ENCODE data around the gene PAQR5. TPM values are rescaled to one million over a fixed set of nuclear protein-coding genes. Genes with fewer than 3 reads are reported as not detected.
"Not testable (repeated sequence)": the region's sequence is repeated elsewhere in the genome, so short reads cannot be mapped to it uniquely, and the experiment has no call there.

PAQR5 gene
- total and polyA plus RNA-seq, 2 donors = 1.7 to 2.6 TPM

DNA sequence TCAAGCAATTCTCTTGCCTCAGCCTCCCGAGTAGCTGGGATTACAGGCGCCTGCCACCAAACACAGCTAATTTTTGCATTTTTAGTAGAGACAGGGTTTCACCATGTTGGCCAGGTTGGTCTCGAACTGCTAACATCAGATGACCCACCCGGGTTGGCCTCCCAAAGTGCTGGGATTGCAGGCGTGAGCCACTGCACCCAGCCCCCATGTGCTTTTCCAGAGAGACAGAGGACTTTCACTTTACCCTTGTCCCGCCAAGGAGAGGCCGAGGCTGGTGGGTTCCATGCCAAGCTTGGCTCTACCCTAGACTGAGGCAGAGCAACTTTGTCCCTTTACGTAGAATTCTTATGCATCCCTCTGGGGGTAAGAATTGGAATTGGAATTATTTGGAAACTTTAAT, 2.4 kb downstream of the PAQR5 start:
- not testable (repeated sequence) for DNase-seq (ENCODE audit: extremely low spot score); H3K36me3 ChIP-seq (ENCODE audit: insufficient read depth)
- WGBS = 95% methylated on average over 6 of the region's 8 CpGs

DNA sequence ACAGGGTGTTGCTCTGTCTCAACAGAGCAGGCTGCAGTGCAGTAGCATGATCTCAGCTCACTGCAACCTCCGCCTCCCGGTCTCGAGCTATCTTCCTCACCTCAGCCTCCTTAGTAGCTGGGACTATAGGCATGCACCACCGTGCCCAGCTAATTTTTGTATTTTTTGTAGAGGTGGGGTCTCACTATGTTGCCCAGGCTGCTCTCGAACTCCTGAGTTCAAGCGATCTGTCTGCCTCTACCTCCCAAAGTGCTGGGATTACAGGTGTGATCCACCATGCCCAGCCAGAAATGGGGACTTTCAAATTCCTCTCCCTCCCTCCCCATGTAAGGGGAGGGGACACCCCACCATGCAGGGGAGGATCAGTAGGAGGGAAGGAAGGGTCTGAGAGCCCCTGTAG, 3.4 kb downstream of the PAQR5 start:
- H3K4me1 ChIP-seq (ENCODE audit: insufficient read depth); H3K27ac ChIP-seq (ENCODE audit: low read depth); H3K36me3 ChIP-seq (ENCODE audit: insufficient read depth); DNase-seq (ENCODE audit: extremely low spot score); H3K4me3 ChIP-seq (ENCODE audit: low read depth, low read length): not testable (repeated sequence)
- WGBS = 93% methylated on average over 6 of the region's 6 CpGs

More for the DNA sequence above, 2.4 kb downstream of the PAQR5 start:
- not testable (repeated sequence) for H3K4me1 ChIP-seq (ENCODE audit: insufficient read depth); H3K4me3 ChIP-seq (ENCODE audit: low read depth, low read length); H3K27ac ChIP-seq (ENCODE audit: low read depth)

DNA sequence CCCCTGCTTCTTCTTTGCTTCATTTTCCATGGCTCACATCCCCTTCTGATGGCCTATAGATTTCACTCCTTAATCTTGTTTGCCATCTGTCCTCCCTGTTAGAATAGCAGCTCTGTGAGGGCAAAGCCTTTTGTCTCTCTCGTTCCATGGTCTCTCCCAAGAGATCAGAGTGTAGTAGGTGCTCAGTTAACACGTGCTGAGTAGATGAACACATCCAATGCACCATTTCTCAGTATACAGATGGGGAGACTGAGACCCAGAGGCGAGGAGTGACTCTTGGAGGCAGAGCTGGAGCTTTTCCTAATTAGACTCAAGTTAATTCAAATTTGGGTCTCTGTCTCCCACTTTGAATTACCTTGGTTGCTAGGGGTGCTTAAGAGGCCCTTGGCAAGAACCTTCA, 4.2 kb downstream of the PAQR5 start:
- DNase-seq (ENCODE audit: extremely low spot score) = no peak
- no peaks in the 10 kb centered on the region for H3K36me3 ChIP-seq (ENCODE audit: insufficient read depth)
- H3K4me1 ChIP-seq (ENCODE audit: insufficient read depth) = no peaks in the 10 kb centered on the region
- 82% methylated on average over 3 of the region's 3 CpGs for WGBS
- no peak overlapping the region for H3K4me3 ChIP-seq (ENCODE audit: low read depth, low read length)
- H3K27ac ChIP-seq (ENCODE audit: low read depth) = no peak overlapping the region

DNA sequence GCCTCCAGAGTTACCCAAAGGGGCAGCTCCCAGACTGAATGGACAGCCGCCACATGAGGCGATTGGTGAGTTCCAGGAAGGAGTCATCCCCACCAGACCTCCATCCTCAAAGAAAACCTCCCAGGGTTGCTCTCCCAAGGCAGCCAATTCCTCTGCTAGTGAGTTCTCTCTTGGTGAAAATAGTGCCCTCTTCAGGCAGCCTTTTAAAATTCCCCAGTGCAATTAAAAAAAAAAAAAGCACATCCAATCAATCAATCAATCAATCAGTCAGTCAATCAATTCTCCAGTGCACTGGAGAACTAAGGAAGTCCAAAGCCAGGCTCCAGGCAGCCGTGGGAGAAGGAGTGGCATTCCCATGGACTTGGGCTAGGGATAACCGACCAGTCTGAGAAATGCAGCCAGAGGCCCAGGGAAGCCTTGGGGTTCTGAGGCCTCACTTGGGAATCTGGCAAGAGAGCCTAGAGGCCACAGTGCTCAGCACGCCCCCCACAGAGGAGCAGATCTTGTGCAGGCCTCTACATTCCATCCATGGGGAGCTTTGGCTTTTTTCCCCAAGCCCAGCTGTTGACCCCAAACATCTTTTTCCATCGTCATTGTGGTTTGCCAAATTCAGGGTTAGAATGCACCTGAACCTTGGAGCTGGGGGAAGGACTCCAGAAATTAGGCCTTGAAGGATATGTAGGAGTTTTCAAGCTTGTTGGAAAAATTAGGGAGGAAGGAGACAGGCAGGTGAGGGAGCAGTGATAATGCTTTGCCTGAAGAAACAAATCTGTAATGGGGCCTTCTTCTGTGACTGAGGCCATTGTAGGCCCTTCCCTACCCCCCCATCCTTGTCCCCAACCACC, 4.8 kb downstream of the PAQR5 start:
- no peak overlapping the region for H3K27ac ChIP-seq (ENCODE audit: low read depth)
- no peaks in the 10 kb centered on the region for H3K4me1 ChIP-seq (ENCODE audit: insufficient read depth)
- WGBS = 78% methylated on average over 6 of the region's 6 CpGs
- no peak overlapping the region for H3K4me3 ChIP-seq (ENCODE audit: low read depth, low read length)
- no peak for DNase-seq (ENCODE audit: extremely low spot score)
- no peaks in the 10 kb centered on the region for H3K36me3 ChIP-seq (ENCODE audit: insufficient read depth)

DNA sequence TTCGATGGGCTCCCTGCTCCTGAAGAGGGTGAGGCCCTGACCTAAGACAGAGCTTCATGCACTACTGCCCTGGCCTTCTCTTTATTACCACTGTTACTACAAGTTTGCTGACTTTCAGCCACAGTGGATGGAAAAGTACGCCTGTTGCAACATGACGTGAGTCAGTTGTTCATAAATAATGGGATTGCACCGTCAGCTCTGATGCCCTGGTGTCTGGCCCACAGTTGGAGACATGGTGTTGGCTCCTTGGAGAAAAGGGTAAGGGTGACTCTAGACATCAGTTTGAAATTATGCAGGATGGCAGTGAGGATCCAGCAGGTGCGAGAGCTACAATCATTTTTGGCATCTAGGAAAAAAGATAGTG, 5.5 kb downstream of the PAQR5 start:
- 54% methylated on average over 5 of the region's 5 CpGs for WGBS
- no peak overlapping the region for H3K27ac ChIP-seq (ENCODE audit: low read depth)
- no peaks in the 10 kb centered on the region for H3K36me3 ChIP-seq (ENCODE audit: insufficient read depth)
- DNase-seq (ENCODE audit: extremely low spot score) = no peak
- H3K4me3 ChIP-seq (ENCODE audit: low read depth, low read length) = no peak overlapping the region
- no peaks in the 10 kb centered on the region for H3K4me1 ChIP-seq (ENCODE audit: insufficient read depth)

DNA sequence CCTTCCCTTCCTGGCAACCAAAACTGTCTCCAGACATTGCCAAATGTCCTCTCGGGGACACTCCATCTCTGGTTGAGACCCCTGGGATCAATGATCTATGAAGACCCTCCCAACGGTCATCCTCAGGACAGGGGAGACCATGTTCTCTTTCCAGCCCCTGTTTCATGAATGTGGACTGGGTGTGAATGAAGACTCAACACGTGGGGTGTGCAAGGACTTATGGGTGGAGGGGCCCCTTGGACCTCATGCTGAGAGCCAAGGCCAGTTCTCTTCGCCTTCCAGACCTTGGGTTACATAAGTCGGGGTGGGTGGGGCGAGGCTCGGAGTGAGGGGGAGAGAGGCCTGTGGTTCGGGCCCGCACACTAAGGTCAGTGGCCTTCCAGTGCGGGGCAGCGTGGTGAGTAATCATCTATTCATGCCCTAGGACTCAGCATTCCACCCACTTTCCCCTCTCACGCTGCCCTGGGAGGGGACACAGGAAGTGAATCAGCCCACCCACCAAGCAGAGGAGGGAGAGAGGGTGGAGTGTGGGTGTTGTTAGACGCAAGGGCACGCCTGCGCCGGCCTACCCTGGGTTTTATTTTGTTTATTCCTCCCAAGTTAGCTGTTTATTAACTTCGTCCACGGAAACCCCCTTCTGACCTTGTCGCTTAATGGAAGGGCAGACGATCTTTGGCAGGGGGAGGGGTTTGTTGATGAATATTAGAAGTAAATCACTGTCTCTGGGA, 6.7 kb downstream of the PAQR5 start:
- H3K4me1 ChIP-seq (ENCODE audit: insufficient read depth) = no peaks in the 10 kb centered on the region
- WGBS = 62% methylated on average over 20 of the region's 20 CpGs
- DNase-seq (ENCODE audit: extremely low spot score) = no peak
- H3K4me3 ChIP-seq (ENCODE audit: low read depth, low read length) = no peak overlapping the region
- no peaks in the 10 kb centered on the region for H3K36me3 ChIP-seq (ENCODE audit: insufficient read depth)
- no peak overlapping the region for H3K27ac ChIP-seq (ENCODE audit: low read depth)

DNA sequence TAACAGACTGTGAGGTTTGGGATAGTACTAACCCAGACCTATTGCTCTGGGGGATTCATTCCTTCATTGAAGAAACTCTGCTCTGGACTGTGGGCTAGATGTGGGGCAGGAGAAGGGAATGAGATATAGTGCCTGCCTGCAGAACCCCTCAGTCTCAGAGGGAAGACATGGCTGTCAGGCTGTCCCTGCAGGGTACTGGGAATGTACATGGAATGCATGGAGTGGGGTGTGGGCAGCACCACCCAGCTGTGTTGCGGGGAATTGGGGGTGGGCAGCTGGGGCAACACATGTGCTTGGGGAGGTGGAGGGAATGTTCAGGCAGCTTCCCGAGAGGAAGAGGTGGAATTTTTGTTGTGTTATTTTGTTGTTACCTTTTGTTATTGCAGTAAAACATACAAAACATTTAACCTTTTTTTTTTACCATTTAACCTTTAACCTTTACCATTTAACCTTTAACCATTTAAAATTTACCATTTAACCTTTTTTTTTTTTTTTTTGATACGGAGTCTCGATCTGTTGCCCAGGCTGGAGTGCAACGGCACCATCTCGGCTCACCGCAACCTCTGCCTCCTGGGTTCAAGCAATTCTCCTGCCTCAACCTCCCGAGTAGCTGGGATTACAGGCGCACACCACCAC, 7.3 kb downstream of the PAQR5 start:
- Histone ChIP-seq H3K27ac (ENCODE audit: low read depth) (no peak overlapping the region), H3K36me3 (ENCODE audit: insufficient read depth) (no peaks in the 10 kb centered on the region), H3K4me3 (ENCODE audit: low read depth, low read length) (no peak overlapping the region), H3K4me1 (ENCODE audit: insufficient read depth) (no peaks in the 10 kb centered on the region)
- 94% methylated on average over 9 of the region's 9 CpGs for WGBS
- DNase-seq (ENCODE audit: extremely low spot score) = no peak

DNA sequence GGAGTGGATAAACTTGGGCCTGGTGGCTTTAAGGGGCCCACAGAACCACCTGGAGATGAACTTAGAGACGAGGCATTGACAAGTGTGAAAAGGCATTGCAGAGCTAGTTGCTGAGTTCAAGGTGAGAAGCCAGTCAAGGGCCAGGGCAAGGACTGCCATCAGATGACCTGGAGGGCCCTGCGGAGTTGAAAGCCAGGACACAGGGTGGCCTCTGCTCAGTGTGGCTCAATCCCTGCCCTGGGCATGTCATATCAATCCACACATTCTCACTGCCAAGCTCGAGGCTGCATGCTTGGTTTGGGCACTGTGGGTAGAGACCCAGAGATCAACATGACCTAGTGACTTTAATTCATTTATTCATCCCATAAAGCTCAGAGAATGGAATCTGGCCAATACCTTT, 9.2 kb downstream of the PAQR5 start:
- no peak for DNase-seq (ENCODE audit: extremely low spot score)
- Histone ChIP-seq H3K4me1 (ENCODE audit: insufficient read depth) (no peaks in the 10 kb centered on the region), H3K4me3 (ENCODE audit: low read depth, low read length) (no peak overlapping the region), H3K27ac (ENCODE audit: low read depth) (no peak overlapping the region), H3K36me3 (ENCODE audit: insufficient read depth) (no peaks in the 10 kb centered on the region)
- 93% methylated on average over 3 of the region's 3 CpGs for WGBS

DNA sequence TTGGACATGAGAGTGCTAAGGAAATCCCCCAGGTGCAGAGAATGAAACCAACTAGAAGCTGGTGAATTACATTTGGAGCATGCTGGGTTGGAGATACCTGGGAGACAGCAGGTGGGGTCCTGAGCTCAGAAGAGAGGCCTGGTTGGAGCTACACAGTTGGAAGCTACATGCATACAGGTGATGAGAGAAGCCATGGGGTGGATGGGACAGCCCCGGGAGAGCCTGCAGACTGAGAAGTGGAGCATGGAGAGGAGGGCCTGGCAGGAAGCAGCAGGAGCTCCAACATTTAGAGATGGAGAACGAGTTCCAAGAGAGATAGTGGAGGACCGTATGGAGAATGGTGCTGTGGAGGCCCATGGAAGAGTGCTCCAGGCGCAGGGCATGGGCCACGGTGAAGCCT, 10.2 kb downstream of the PAQR5 start:
- no peaks in the 10 kb centered on the region for H3K4me1 ChIP-seq (ENCODE audit: insufficient read depth)
- H3K27ac ChIP-seq (ENCODE audit: low read depth) = no peak overlapping the region
- no peaks in the 10 kb centered on the region for H3K36me3 ChIP-seq (ENCODE audit: insufficient read depth)
- H3K4me3 ChIP-seq (ENCODE audit: low read depth, low read length) = no peak overlapping the region
- DNase-seq (ENCODE audit: extremely low spot score) = no peak
- WGBS = 90% methylated on average over 5 of the region's 5 CpGs

DNA sequence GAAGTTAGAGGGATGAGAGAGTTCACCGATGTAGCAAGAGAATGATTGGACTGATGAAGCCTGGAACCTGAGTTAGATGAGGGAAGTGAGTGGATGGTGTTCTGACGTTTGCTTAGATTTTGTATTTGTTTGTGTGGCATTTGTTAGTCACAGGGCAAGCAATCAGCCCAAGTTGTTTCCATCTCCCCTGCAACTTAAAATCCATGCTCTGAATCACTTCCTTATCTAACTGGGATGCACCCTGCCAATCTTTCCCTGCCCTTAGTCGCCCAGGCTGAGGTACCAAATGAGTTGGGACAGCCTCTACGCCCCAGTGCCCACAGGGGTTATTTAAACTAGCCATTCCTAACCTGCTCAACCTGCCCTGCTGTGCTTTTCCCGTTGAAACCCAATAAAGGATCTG, 12.6 kb downstream of the PAQR5 start:
- Histone ChIP-seq H3K4me3 (ENCODE audit: low read depth, low read length) (no peak overlapping the region), H3K4me1 (ENCODE audit: insufficient read depth) (no peaks in the 10 kb centered on the region), H3K27ac (ENCODE audit: low read depth) (no peak overlapping the region), H3K36me3 (ENCODE audit: insufficient read depth) (no peaks in the 10 kb centered on the region)
- 73% methylated on average over 5 of the region's 5 CpGs for WGBS
- DNase-seq (ENCODE audit: extremely low spot score) = no peak

DNA sequence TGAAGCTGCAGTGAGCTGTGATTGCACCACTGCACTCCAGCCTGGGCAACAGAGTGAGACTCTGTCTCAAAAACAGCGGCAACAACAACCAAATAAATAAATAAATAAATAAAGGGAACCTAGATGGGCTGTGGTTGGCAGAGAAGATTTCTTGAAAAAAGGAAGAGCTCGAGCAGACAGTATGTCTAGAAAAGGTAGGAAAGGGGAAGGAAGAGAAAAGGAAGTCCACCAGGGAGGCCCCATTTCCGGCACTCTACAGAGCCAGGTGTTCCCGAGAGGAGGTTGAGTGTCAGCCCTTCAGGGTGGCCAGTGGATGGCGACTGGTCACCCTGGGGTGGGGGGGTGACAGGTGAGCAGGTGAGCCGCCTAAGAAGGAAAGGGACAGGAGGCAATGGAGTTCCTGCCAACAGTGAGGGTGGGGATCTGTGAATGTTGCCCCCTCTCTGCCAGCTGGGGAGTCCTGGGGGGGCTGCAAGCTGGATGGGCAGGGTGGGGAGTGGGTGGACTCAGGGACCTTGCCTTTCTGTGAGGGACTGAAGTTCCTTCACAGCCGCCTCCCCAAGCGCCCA, 14.8 kb downstream of the PAQR5 start:
- DNase-seq (ENCODE audit: extremely low spot score) = no peak
- H3K27ac ChIP-seq (ENCODE audit: low read depth) = no peak overlapping the region

DNA sequence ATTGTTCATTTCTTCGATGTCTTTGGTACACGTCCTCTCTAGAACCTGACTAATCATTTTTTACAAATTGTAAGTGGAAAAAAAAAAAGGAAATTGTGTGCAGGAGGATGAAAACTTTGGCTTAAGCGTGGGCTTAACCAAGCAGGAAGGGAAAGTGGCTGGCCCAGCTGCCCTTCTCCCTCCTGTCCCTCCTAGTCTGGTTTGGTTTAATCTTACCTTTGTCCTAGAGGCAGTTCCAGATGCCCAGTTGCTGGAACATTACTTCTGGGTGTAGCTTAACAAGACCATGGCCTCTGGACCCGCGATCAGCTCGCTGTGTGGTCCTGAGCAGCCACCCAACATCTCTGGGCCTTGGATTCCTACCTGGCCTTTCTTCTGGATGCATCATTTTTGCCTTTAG, 15.4 kb downstream of the PAQR5 start:
- H3K27ac ChIP-seq (ENCODE audit: low read depth) = no peak overlapping the region
- 86% methylated on average over 6 of the region's 6 CpGs for WGBS
- H3K36me3 ChIP-seq (ENCODE audit: insufficient read depth) = no peaks in the 10 kb centered on the region
- H3K4me3 ChIP-seq (ENCODE audit: low read depth, low read length) = no peak overlapping the region
- no peaks in the 10 kb centered on the region for H3K4me1 ChIP-seq (ENCODE audit: insufficient read depth)
- no peak for DNase-seq (ENCODE audit: extremely low spot score)

More for the DNA sequence above, 14.8 kb downstream of the PAQR5 start:
- Histone ChIP-seq H3K4me1 (ENCODE audit: insufficient read depth) (no peaks in the 10 kb centered on the region), H3K4me3 (ENCODE audit: low read depth, low read length) (no peak overlapping the region), H3K36me3 (ENCODE audit: insufficient read depth) (no peaks in the 10 kb centered on the region)
- 85% methylated on average over 8 of the region's 8 CpGs for WGBS

DNA sequence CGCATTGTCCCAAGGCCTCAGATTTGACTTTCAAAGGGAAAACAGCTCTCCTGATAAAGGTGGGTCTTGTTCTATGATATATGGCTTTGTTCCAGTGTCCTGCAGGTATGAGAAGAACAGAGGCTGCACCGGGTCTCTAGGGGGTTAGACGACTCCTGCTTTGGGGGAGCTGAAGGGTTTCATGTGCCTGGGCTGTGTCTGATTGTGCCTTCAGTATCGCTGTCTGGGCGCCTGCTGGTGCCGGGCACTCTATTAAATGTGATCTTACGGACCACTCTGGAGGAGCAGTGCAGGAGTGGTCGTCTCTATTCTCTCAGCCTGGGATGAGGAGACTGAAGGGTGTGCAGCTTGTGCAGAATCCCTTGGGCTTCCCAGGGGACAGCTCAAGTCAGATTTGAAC, 16.0 kb downstream of the PAQR5 start:
- no peak for DNase-seq (ENCODE audit: extremely low spot score)
- 90% methylated on average over 8 of the region's 8 CpGs for WGBS
- H3K36me3 ChIP-seq (ENCODE audit: insufficient read depth) = no peaks in the 10 kb centered on the region

More for the DNA sequence above, 16.0 kb downstream of the PAQR5 start:
- H3K4me1 ChIP-seq (ENCODE audit: insufficient read depth) = no peaks in the 10 kb centered on the region
- no peak overlapping the region for H3K27ac ChIP-seq (ENCODE audit: low read depth)
- H3K4me3 ChIP-seq (ENCODE audit: low read depth, low read length) = no peak overlapping the region
